Tongue (tissue), 2 donors: Measurements from ENCODE around the gene ARRDC5. TPM values are rescaled to one million over a fixed set of nuclear protein-coding genes. Genes with fewer than 3 reads are reported as not detected.
"Not testable (repeated sequence)": the region's sequence is repeated elsewhere in the genome, so short reads cannot be mapped to it uniquely, and the experiment has no call there.

Experiments
- DNase-seq: peaks from one replicate; pipeline ENCODE4 v3.0.0-alpha.2; 2015
- total RNA-seq: library from RNA; depleted of rRNA; stranded (reverse); fragments of >200 nt; gene quantifications from one replicate; pipeline ENCODE4 v1.2.3, GENCODE V29; 2014

ARRDC5 gene
- total RNA-seq: not detected

DNA sequence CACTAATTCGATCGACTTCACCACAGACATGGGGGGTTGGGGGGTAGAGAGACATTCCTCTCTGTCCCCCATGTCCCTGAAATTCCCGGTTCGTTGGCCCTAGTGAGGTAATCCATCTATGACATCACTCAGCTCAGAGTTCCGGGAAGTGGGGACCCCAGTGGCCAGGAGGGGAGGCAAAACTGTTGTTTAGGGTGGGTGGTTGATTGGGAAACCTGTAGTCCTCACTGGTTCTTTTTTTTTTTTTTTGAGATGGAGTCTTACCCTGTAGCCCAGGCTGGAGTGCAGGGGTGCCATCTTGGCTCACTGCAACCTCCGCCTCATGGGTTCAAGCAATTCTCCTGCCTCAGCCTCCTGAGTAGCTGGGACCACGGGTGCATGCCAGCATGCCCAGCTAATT, at the start of gene ARRDC5:
TSS of gene ARRDC5 (minus strand) at position 101 of the 400 bp plus-strand sequence. CDS start at position 30, 71 bp downstream.
- DNase-seq: no peak

DNA sequence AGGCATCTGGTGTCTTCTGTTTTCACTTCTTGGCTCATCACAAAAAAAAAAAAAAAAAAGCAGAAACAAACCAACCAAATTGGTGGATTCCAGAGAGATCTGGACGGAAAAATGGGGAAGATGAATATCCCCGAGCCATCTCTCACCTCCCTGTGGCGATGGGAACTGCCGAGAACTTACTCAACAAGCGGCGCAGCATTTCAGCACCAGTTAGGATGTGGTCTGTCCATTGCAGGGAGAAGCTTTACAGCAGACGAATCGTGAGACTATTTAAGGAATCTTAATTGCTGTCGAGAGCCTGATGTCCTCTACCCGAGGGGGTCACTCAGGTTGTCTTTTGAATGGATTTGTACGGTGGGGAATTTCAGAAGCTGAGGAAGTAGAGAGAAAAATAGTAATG, 49.0 kb upstream of the ARRDC5 start:
- DNase-seq: no peak

DNA sequence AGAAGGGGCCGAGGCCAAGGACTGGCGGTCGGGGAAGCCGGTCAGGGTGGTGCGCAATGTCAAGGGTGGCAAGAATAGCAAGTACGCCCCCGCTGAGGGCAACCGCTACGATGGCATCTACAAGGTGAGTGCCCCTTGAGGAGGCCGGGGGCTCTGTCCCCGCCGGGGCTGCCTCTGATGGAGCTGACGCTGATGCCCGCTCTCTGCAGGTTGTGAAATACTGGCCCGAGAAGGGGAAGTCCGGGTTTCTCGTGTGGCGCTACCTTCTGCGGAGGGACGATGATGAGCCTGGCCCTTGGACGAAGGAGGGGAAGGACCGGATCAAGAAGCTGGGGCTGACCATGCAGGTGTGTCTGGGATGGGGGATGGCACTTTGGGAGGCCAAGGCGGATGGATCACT, 48.0 kb upstream of the ARRDC5 start:
- DNase-seq: not testable (repeated sequence)

DNA sequence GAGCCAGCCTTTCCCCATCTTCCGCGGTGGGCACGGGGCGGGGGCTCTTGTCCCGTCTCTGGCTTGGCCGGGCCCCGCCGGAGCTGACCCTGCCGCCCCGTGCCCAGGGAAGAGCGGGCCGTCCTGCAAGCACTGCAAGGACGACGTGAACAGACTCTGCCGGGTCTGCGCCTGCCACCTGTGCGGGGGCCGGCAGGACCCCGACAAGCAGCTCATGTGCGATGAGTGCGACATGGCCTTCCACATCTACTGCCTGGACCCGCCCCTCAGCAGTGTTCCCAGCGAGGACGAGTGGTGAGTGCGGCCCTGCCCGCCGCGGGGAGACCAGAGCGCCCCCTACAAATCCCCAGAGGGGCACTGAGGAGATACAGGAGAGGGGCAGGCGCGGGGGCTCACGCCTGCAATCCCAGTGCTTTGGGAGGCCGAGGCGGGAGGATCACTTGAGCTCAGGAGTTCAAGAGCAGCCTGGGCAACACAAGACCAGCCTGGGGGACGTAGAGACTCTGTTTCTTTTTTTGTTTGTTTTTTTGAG, 39.0 kb upstream of the ARRDC5 start:
- not testable (repeated sequence) for DNase-seq

DNA sequence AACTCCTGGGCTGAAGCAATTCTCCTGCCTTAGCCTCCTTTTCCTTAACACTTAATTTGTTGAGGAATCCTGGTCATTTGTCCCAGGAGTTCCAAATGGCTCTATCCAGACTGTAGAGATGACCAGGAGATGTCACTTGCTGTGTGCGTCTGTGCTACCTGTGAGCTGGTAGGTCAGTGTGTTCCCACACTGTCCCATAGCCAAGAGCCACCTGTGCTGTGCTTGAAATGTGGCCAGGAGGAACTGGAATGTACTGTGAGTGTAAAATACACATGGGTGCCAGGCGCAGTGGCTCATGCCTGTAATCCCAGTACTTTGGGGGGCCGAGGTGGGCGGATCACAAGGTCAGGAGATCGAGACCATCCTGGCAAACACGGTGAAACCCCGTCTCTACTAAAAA, 36.8 kb upstream of the ARRDC5 start:
- no peak for DNase-seq

DNA sequence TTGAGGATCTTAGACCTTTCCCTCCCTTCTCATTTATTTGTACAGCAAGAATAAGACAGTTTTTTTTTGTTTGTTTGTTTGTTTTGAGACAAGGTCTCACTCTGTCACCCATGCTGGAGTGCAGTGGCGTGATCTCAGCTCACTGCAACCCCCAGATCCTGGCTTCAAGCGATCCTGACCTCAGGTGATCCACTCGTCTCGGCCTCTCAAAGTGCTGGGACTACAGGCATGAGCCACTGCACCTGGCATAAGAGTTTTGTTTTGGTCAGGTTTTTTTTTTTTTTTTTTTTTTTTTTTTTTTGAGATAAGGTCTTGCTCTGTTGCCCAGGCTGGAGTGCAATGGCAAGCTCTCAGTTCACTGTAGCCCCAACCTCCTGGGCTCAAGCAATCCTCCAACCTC, 35.8 kb upstream of the ARRDC5 start:
- not testable (repeated sequence) for DNase-seq

DNA sequence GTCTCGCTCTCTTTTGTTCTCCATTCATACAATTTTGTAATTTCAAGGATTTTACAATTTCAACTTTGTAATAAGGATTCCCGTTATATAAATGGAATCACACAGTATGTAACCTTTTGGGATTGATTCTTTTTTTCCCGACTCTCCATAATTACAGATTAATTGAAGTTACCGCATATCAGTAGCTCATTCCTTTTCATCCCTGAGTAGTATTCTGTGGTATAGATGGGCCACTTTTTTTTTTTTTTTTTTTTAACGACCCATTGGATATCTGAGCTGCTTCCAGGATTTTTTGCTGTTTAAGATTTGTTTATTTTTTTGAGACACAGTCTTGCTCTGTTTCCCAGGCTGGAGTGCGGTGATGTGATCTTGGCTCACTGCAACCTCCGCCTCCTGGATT, 34.4 kb upstream of the ARRDC5 start:
- DNase-seq: no peak

DNA sequence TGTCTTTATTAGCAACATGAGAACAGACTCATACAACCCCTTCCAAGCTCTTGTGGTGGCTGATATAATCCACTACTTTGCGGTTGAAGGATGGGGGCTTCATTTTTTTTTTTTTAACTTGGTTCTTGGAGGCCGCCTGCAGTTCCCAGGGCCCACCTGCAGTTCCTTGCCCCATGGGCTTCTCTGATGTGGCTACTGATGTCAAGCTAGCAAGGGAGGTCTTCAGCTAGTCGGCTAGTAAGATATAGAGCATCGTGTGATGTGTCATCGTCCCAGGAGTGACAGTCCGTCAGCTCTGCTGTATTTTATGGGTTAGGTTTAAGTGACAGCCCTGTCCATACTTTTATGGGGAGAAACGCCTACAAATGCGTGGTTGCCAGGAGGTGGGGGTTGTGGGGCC, 32.7 kb upstream of the ARRDC5 start:
- DNase-seq: no peak

DNA sequence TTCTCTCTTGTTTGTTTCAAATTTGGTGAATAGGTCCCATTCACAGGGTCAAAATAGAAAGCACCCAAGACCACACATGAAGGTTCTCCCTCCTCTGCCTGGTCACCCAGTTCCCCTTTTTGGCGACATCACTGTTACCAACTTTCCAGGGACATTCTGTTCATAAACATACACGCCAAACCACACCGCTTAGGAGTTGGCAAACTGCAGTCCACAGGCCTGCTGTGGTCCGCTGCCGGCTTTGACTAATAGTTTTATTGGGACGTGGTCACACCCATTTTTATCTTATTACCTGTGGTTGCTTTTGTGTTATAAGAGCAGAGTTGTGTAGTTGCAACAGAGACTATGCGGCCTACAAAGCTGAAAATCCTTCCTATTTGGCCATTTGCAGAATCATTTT, 30.8 kb upstream of the ARRDC5 start:
- DNase-seq: no peak

DNA sequence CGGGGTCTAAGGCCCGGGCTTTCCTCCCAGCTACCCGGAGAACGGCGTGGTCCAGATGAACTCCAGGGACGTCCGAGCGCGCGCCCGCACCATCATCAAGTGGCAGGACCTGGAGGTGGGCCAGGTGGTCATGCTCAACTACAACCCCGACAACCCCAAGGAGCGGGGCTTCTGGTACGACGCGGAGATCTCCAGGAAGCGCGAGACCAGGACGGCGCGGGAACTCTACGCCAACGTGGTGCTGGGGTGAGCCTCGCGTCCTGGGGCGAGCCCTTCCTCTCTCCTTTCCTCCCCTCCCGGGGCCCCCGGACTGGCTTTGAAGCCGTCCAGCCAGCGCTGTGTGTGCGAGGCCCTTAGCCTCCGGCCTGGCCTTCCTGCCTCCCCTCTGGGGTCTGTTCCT, 30.0 kb upstream of the ARRDC5 start:
- DNase-seq: no peak

DNA sequence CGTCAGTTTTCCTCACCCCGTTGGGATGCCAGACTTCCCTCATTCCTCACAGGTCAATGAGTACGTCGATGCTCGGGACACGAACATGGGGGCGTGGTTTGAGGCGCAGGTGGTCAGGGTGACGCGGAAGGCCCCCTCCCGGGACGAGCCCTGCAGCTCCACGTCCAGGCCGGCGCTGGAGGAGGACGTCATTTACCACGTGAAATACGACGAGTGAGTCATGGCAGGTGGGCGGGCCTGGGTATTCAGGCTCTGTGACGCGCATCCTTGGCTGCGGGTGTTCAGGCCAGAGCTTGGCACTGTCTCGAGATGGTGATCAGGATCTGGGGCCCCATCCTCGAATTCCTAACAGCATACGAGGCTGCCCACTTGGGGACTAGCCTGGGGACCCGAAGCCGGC, 28.0 kb upstream of the ARRDC5 start:
- no peak for DNase-seq

DNA sequence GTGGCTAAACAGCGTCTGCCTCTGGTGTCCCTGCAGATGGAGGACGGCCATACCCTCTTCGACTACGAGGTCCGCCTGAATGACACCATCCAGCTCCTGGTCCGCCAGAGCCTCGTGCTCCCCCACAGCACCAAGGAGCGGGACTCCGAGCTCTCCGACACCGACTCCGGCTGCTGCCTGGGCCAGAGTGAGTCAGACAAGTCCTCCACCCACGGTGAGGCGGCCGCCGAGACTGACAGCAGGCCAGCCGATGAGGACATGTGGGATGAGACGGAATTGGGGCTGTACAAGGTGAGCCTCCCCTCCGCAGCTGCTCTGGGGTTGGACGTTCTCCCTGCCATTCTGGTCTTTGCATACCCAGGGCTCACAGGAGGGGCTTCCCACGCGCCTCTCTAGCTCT, 26.5 kb upstream of the ARRDC5 start:
- DNase-seq: no peak

DNA sequence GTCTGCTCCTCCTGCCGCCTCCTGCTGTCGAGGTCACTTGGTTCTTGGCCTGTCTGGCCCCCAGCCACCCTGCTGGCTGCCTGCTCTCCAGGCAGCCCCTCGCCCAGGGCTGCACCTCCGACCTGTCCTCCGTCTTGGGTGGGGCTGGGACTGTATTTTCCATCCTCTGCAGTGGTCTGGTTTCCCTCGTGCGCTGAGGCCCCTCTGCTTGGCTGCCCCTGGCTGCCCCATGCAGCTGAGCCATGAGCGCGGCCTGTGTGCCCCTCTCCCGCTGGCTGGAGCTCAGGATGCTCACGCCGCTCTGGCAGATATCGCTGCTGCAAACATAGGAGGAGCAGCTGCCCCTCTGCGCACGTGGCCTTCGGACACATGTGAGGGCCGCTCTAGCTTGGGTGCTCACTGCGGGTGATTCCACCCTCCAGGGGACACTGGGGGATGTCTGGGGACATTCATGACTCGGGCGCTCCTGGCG, 20.6 kb upstream of the ARRDC5 start:
- DNase-seq: no peak

DNA sequence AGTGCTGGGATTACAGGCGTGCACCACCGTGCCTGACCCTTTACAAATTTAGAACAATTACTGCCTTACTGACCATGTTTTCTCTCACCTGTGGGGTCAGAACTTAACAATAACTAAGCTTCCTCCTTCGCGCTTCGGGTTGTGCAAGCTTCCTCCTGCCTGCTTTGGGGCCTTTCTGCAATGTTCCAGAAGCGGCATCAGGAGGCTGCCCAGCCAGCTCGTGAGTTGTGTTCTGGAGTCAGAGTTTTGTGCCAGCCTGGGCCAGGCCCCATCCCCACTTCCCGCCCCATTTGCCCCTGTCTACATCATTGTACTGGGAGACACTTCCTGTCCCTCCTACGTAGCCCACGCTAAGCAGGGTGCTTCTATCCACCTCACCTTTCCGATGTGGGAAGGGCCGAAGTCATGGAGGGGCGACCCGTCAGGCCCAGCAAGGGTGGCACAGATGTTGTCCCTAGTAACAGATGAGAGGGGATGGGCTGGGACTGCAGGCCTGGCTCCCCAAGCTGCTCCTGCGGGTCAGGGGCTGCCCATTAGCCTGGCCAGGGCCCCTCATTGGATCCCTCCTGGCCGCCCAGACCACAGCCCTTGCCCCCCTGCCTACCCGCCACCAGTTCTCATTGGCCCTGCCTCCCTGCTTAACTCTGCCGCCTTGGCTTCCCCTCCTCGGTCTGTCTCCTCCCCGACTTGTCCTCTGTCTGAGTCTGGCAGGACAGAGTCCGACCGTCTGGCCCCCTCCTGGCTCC, 20.0 kb upstream of the ARRDC5 start:
- DNase-seq: no peak

DNA sequence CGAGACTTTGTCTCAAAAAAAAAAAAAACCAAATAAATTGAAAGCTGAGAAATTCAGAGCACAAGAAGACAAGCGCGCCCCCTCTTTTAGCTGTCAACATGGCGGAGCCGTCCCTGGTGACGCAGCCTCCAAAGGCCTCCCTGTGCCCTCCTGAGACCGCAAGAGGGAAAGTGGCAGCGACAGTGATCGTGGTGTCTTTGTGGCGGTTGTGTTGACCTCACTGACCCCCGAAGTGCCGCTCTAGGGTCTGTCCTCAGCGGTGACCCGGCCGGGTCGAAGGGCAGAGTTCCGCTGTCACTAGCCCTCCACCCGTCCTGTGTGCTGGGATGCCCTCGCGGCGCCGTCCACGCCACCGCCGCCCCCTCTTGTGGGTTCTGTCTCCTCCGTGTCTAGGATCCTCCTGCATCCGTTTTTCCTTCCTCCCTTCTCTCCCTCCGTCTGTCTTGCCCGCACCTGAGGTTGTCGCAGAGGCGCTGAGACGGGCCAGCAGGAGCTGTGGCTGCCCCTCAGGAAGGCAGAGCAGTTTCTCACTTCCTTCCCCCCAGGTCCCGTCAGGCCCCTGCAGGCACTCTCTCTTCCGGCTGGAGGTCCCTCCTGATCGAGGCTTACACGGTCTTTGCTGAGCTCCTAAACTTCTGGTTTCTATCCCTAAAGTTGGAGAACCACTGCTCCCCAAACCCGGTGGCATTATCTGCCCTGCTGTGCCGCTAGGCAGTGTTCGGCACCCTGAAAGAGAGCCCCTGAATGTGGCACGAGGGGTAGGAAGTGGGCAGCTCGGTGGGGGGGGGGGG, 13.8 kb upstream of the ARRDC5 start:
- no peak for DNase-seq

DNA sequence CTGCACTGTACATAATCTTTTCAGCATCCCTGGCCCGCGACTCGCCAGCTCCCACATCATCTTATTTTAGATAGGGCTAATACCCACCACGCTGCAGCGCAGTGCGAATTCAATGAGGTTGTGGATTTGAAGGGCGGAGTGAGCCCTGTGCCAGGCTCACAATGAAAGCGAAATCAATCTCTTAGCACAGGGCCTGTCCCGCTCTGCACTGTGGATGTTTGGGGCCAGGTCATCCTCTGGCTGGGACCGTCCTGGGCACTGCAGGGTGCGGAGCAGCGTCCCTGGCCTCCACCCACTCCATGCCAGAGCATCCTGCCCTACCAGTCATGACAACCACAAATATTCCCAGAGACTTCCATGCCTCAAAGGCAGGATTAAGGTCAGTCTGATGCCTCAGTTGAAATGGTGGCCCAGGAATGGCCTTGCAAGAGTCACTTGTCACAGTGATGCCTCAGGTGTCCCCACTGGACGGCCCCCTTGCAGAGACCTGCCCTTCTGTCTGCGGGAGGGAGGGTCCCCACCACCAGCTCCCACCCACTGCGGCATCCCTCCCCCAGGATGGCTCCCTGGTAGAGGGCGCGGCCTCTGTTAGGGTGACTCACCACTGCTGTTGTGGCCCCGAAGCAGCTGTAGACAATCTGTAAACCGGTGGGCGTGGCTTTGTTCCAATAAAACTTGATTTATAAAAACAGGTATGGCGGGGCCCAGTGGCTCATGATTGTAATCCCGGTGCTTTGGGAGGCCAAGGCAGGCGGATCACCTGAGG, 12.2 kb upstream of the ARRDC5 start:
- DNase-seq: no peak

DNA sequence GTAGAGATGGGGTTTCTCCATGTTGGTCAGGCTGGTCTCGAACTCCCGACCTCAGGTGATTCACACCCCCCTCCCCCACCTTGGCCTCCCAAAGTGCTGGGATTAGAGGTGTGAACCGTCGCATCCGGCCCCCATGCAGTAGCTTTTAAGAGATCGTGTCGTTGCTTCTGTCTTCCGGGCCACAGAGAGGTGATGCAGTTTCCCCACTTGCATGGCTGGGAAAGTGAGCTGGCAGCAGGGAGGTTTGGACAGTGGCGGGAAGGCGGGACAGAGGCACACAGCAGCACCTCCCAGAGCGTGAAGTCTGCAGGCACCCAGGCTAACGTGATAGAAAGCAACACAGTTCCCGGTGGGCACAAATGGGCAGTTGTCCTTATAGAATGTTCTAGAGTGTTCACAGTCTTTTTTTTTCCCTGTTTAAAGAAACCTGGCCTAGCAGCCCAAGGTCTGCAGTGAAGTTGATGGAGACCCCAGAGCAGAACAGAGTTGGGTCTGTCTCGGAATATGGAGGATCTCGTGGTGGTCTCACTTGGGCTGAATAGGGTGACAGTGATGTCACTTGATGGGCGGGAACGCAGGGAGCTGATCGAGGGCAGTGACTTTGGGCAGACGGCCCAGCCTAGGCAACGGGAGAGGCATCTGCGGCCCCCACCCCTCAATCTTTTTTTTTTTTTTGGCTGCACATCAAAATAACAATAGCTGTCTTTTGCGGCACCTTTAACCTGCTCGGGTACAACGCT, 11.5 kb upstream of the ARRDC5 start:
- no peak for DNase-seq

DNA sequence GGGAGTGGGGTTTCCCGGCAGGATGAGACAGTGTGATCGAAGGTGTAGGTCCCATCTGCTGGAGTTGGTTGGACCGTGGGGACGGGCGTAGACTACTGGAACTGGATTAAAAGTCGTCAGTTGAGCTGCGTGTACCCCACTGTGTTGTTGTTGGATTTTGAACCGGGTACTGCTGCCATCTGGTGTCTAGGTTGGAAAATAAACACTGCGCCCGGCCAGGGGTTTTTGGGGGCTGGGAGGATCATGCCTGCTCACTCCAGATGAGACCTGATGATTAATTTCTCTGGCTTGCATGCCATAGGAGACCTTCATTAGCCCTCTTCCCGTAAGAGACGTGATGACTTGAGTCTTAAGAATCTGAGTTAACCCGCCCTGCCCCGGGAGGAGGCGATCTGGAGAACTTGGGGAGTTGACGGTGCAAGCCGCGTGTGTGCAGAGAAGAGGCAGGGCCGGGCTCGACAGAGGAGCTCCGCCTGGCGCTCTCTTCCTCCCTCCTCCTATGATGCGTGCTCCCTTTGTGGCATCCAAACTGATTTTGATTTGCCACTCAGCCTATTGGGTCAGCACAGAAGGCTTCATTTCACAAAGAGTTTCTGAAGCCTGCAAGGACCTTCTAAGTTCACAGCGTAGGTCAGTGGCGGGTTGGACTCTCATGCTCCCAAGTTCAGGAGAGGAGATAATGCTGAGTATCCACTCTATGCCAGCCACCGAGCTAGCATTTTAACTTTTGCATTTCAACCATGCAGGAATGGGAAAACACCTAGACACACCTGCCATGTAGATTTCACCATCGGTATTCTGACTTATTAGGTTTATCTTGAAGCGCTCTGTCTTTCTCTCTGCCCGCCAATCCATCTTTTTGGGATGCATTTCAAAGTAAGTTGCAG, 9.3 kb upstream of the ARRDC5 start:
- DNase-seq: peak; percentile 86

DNA sequence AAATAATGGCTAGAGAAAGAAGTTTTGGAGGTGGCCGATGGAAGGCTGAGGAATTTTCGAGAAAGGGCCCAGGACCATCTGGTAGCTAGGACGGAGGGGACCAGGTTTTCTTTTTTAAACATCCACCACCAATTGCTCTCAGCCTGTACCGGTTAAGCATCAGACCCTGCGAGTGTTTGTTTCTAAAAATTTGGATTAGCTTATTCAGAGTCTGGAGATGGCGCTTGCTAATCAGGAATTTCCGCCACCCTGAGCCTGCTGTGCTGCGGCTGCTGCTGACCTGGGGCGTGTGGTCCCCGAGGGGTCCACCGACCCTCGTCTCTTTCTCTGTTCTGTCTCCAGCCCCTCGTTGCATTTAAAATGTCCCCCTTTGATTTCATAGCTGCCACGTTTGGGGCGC, 8.6 kb upstream of the ARRDC5 start:
- DNase-seq: no peak

DNA sequence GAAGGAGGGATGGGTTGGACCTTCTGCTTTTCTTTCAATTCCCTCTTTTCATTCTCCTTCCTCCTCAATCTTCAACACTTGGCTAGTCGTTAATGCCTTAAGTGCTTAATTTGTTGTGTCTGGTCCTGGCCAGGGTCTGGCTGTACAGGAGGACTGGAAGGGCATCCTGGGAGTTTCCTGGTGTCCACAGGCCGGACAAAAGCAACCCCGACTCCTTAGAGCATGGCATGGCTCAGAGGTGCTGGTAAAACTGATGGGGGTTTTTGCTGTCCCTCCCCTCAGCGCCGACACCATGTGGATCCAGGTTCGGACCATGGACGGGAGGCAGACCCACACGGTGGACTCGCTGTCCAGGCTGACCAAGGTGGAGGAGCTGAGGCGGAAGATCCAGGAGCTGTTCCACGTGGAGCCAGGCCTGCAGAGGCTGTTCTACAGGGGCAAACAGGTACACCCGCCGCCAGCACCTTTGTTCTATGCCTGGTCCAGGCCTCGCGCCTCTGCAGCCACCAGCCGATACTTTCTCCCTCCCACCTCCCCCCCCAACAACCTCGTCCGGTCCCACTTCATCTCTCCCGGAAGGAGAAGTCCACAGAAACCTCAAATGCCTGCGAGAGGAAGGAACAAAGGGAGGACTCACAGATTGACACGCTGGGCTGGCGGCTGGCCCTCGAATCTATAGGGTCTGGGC, 8.0 kb upstream of the ARRDC5 start:
- no peak for DNase-seq
